Measurements from ENCODE around the gene COMMD3.
A peak's percentile ranks its signal among the peaks of the same experiment; 100 is the strongest.

Gene COMMD3

GRCh38 chr10:22339761-22340328, 23.7 kb downstream of the COMMD3 start:
- Histone ChIP-seq H3K4me1 (ENCODE audit: insufficient read depth, insufficient read length) (no peaks in the 10 kb centered on the region), H3K4me3 (ENCODE audit: insufficient read length, low read depth) (peak overlapping the region; percentile 34), H3K36me3 (ENCODE audit: insufficient read depth, insufficient read length, low read length) (no peaks in the 10 kb centered on the region), H3K9me3 (ENCODE audit: insufficient read depth, low read length) (no peaks in the 10 kb centered on the region), H3K9ac (ENCODE audit: insufficient read length, low read depth) (peak overlapping the region; percentile 74), H3K27me3 (ENCODE audit: insufficient read depth, insufficient read length) (peaks cover 98% of the 10 kb centered on the region)
- no peak for TF ChIP-seq ZNF274 (IDR thresholded peaks at IDR 0.05; ENCODE audit: low read depth, low read length)
- TF ChIP-seq YY1 (IDR thresholded peaks at IDR 0.05; ENCODE audit: insufficient read depth, insufficient read length), result no peak
- DNase-seq (ENCODE audit: low read depth, low spot score), result no peak

GRCh38 chr10:22340329-22341189, 24.4 kb downstream of the COMMD3 start:
- H3K9me3 ChIP-seq (ENCODE audit: insufficient read depth, low read length), result no peaks in the 10 kb centered on the region
- no peaks in the 10 kb centered on the region for H3K36me3 ChIP-seq (ENCODE audit: insufficient read depth, insufficient read length, low read length)
- no peaks in the 10 kb centered on the region for H3K4me1 ChIP-seq (ENCODE audit: insufficient read depth, insufficient read length)
- H3K9ac ChIP-seq (ENCODE audit: insufficient read length, low read depth), result peak overlapping the region; percentile 74
- DNase-seq (ENCODE audit: low read depth, low spot score), result no peak
- peaks cover 98% of the 10 kb centered on the region for H3K27me3 ChIP-seq (ENCODE audit: insufficient read depth, insufficient read length)
- TF ChIP-seq ZNF274 (IDR thresholded peaks at IDR 0.05; ENCODE audit: low read depth, low read length), result no peak
- no peak for TF ChIP-seq YY1 (IDR thresholded peaks at IDR 0.05; ENCODE audit: insufficient read depth, insufficient read length)
- no peak for TF ChIP-seq SUZ12 (IDR thresholded peaks at IDR 0.05; ENCODE audit: extremely low read depth, insufficient read depth, insufficient read length)
- H3K4me3 ChIP-seq (ENCODE audit: insufficient read length, low read depth), result peak overlapping the region; percentile 34

GRCh38 chr10:22341190-22341925, 25.2 kb downstream of the COMMD3 start:
- Histone ChIP-seq H3K9ac (ENCODE audit: insufficient read length, low read depth) (peak overlapping the region; percentile 74), H3K4me3 (ENCODE audit: insufficient read length, low read depth) (peak overlapping the region; percentile 34), H3K4me1 (ENCODE audit: insufficient read depth, insufficient read length) (no peaks in the 10 kb centered on the region), H3K36me3 (ENCODE audit: insufficient read depth, insufficient read length, low read length) (no peaks in the 10 kb centered on the region), H3K9me3 (ENCODE audit: insufficient read depth, low read length) (no peaks in the 10 kb centered on the region), H3K27me3 (ENCODE audit: insufficient read depth, insufficient read length) (peaks cover 98% of the 10 kb centered on the region)
- DNase-seq (ENCODE audit: low read depth, low spot score), result no peak
- TF ChIP-seq YY1 (IDR thresholded peaks at IDR 0.05; ENCODE audit: insufficient read depth, insufficient read length), result no peak
- no peak for TF ChIP-seq ZNF274 (IDR thresholded peaks at IDR 0.05; ENCODE audit: low read depth, low read length)
- no peak for TF ChIP-seq SUZ12 (IDR thresholded peaks at IDR 0.05; ENCODE audit: extremely low read depth, insufficient read depth, insufficient read length)

- TF ChIP-seq ZNF274 (IDR thresholded peaks at IDR 0.05; ENCODE audit: low read depth, low read length) (no peak), SUZ12 (IDR thresholded peaks at IDR 0.05; ENCODE audit: extremely low read depth, insufficient read depth, insufficient read length) (no peak), YY1 (IDR thresholded peaks at IDR 0.05; ENCODE audit: insufficient read depth, insufficient read length) (no peak)
- DNase-seq (ENCODE audit: low read depth, low spot score), result no peak
- Histone ChIP-seq H3K9ac (ENCODE audit: insufficient read length, low read depth) (no peak overlapping the region), H3K9me3 (ENCODE audit: insufficient read depth, low read length) (no peaks in the 10 kb centered on the region), H3K4me3 (ENCODE audit: insufficient read length, low read depth) (no peak overlapping the region), H3K36me3 (ENCODE audit: insufficient read depth, insufficient read length, low read length) (no peaks in the 10 kb centered on the region), H3K4me1 (ENCODE audit: insufficient read depth, insufficient read length) (no peaks in the 10 kb centered on the region), H3K27me3 (ENCODE audit: insufficient read depth, insufficient read length) (peaks cover 98% of the 10 kb centered on the region)
Observed at GRCh38 chr10:22341926-22342196, 25.7 kb downstream of the COMMD3 start.

- H3K4me1 ChIP-seq (ENCODE audit: insufficient read depth, insufficient read length), result no peaks in the 10 kb centered on the region
- DNase-seq (ENCODE audit: low read depth, low spot score), result no peak
- H3K36me3 ChIP-seq (ENCODE audit: insufficient read depth, insufficient read length, low read length), result no peaks in the 10 kb centered on the region
- TF ChIP-seq ZNF274 (IDR thresholded peaks at IDR 0.05; ENCODE audit: low read depth, low read length), result no peak
- TF ChIP-seq SUZ12 (IDR thresholded peaks at IDR 0.05; ENCODE audit: extremely low read depth, insufficient read depth, insufficient read length), result no peak
- TF ChIP-seq YY1 (IDR thresholded peaks at IDR 0.05; ENCODE audit: insufficient read depth, insufficient read length), result no peak
- no peaks in the 10 kb centered on the region for H3K9me3 ChIP-seq (ENCODE audit: insufficient read depth, low read length)
- H3K9ac ChIP-seq (ENCODE audit: insufficient read length, low read depth), result no peak overlapping the region
- no peak overlapping the region for H3K4me3 ChIP-seq (ENCODE audit: insufficient read length, low read depth)
- peaks cover 98% of the 10 kb centered on the region for H3K27me3 ChIP-seq (ENCODE audit: insufficient read depth, insufficient read length)
Observed at GRCh38 chr10:22342421-22342820, 26.2 kb downstream of the COMMD3 start.

- H3K27me3 ChIP-seq (ENCODE audit: insufficient read depth, insufficient read length), result peaks cover 87% of the 10 kb centered on the region
- no peaks in the 10 kb centered on the region for H3K4me1 ChIP-seq (ENCODE audit: insufficient read depth, insufficient read length)
- H3K9me3 ChIP-seq (ENCODE audit: insufficient read depth, low read length), result no peaks in the 10 kb centered on the region
- no peak overlapping the region for H3K4me3 ChIP-seq (ENCODE audit: insufficient read length, low read depth)
- no peak overlapping the region for H3K9ac ChIP-seq (ENCODE audit: insufficient read length, low read depth)
- H3K36me3 ChIP-seq (ENCODE audit: insufficient read depth, insufficient read length, low read length), result no peaks in the 10 kb centered on the region
- TF ChIP-seq ZNF274 (IDR thresholded peaks at IDR 0.05; ENCODE audit: low read depth, low read length) (no peak), SUZ12 (IDR thresholded peaks at IDR 0.05; ENCODE audit: extremely low read depth, insufficient read depth, insufficient read length) (no peak), YY1 (IDR thresholded peaks at IDR 0.05; ENCODE audit: insufficient read depth, insufficient read length) (no peak)
- DNase-seq (ENCODE audit: low read depth, low spot score), result no peak
Observed at GRCh38 chr10:22343731-22344130, 27.5 kb downstream of the COMMD3 start.

GRCh38 chr10:22344249-22344648, 28.1 kb downstream of the COMMD3 start:
- H3K4me1 ChIP-seq (ENCODE audit: insufficient read depth, insufficient read length), result no peaks in the 10 kb centered on the region
- no peak overlapping the region for H3K4me3 ChIP-seq (ENCODE audit: insufficient read length, low read depth)
- H3K9ac ChIP-seq (ENCODE audit: insufficient read length, low read depth), result no peak overlapping the region
- DNase-seq (ENCODE audit: low read depth, low spot score), result no peak
- H3K36me3 ChIP-seq (ENCODE audit: insufficient read depth, insufficient read length, low read length), result no peaks in the 10 kb centered on the region
- peaks cover 82% of the 10 kb centered on the region for H3K27me3 ChIP-seq (ENCODE audit: insufficient read depth, insufficient read length)
- TF ChIP-seq YY1 (IDR thresholded peaks at IDR 0.05; ENCODE audit: insufficient read depth, insufficient read length), result no peak
- no peak for TF ChIP-seq SUZ12 (IDR thresholded peaks at IDR 0.05; ENCODE audit: extremely low read depth, insufficient read depth, insufficient read length)
- no peak for TF ChIP-seq ZNF274 (IDR thresholded peaks at IDR 0.05; ENCODE audit: low read depth, low read length)
- no peaks in the 10 kb centered on the region for H3K9me3 ChIP-seq (ENCODE audit: insufficient read depth, low read length)
